HG03378 (cell line): ENCODE results near the gene YTHDC2.
A peak's percentile ranks its signal among the peaks of the same experiment; 100 is the strongest.

ENCODE experiments used
- ATAC-seq: cut with Tn5 transposase; IDR thresholded peaks from one replicate; pipeline ENCODE4 v1.9.1; 2021; ENCODE audit warnings: mild to moderate bottlenecking, moderate library complexity; ENCODE audit not compliant: unreplicated experiment

Gene YTHDC2

GRCh38 chr5:113519412-113519811 lies 5.9 kb downstream of the YTHDC2 start:
- no peak for ATAC-seq

GRCh38 chr5:113520429-113520828 lies 6.9 kb downstream of the YTHDC2 start:
- ATAC-seq, result peak; percentile 77

DNA sequence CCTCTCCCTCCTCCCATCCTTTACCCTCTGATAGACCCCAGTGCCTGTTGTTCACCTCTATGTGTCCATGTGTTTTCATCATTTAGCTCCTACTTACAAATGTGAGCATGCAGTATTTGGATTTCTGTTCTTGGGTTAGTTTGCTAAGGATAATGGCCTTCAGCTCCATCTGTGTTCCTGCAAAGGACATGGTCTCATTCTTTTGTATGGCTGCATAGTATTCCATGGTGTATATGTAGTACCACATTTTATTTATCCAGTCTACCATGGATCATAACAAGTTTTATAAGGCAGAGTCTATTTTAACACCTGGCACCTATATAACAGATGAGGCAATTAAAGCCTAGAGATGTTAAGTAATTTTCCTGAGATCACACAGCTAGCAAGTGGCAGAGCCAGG lies 7.4 kb downstream of the YTHDC2 start:
- ATAC-seq, result no peak

DNA sequence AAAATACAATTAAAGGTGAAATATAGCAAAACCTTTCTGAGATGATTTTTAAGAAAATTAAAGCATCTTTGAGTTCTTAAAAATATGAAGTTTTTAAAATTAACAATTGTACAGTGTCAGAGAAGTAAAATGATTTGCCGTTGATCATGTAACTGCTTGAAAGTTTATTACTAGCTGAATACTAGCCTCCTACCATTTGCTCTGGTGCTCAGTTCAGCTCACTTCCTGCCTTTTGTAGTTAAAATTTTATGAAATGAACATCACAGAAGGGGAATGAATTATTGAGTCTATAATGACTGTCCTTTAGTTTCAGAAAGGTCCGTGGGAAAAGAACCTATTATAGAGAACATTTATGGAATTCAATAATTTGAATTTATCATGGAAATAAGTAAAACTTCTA lies 9.7 kb downstream of the YTHDC2 start:
- no peak for ATAC-seq

DNA sequence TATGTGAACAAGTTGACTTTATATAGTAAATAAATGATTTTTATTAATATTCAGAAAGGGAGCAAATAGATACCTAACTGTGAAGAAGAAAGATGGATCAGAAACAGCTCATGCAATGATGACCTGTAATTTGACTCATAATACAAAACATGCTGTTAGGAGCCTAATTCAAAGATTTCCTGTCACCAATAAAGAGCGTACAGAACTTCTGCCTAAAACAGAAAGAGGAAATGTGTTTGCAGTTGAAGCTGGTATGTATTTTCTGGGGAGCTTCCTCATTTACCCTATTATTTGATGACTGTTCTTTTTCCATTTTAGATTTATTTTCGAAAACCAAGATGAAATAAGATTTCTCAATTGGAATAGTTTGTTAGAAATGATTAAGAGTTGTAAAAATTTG lies 11.4 kb downstream of the YTHDC2 start:
- peak; percentile 69 for ATAC-seq

GRCh38 chr5:113526421-113526820 lies 12.9 kb downstream of the YTHDC2 start:
- no peak for ATAC-seq

DNA sequence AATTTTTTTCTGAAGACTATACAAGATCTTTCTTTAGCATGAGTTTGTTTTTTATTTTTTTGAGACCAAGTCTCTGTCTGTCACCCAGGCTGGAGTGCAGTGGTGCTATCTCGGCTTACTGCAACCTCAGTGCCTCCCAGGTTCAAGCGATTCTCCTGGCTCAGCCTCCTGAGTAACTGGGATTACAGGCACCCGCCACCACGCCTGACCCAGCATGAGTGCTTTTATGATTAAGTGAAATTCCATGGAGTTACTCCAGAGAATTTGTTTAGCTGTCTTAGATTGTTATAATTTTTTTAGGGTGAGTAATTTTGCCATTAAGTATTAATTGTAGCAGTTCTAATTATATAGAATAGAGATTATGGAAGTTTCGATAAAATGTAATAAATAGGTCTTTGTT lies 14.3 kb downstream of the YTHDC2 start:
- ATAC-seq, result no peak

- no peak for ATAC-seq
These were observed 18.1 kb downstream of the YTHDC2 start for GRCh38 chr5:113531481-113532159.

DNA sequence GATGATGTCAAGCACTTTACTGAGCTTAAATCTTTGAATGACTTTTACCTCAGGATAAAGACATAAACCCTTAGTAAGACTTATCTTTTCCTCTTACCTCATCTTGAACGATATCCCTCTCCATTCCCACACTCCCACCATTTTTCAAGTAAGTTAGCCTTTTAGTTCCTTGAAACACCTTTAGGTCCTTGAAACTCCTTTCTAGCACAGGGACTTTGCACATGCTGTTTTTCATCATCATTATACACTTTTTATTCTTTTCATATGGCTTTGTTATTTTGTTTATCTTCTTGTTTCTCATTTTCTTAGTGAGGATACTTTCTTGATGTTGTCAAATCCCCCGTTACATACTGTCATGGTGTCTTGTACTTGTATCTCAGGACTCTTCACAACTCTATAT lies 24.8 kb downstream of the YTHDC2 start:
- no peak for ATAC-seq

- ATAC-seq, result no peak
These were observed 33.2 kb downstream of the YTHDC2 start for GRCh38 chr5:113546703-113547183.

- peak; percentile 76 for ATAC-seq
These were observed 34.9 kb downstream of the YTHDC2 start for GRCh38 chr5:113548396-113548795.

- no peak for ATAC-seq
These were observed 38.6 kb downstream of the YTHDC2 start for GRCh38 chr5:113552137-113552536.

DNA sequence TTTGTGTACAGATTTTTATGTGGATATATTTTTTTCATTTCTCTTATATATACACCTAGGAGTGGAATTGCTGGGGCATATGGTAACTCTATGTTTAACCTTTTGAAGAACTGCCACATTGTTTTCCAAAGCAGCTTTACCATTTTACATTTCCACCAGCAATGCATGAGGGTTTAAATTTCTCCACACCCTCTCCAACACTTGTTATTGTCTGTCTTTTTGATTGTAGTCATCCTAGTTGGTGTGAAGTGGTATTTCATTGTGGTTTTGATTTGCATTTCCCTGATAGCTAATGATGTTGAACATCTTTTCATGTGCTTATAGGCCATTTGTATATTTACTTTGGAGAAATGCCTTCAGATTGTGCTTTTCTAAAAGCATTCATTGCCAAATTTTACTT lies 39.1 kb downstream of the YTHDC2 start:
- no peak for ATAC-seq

DNA sequence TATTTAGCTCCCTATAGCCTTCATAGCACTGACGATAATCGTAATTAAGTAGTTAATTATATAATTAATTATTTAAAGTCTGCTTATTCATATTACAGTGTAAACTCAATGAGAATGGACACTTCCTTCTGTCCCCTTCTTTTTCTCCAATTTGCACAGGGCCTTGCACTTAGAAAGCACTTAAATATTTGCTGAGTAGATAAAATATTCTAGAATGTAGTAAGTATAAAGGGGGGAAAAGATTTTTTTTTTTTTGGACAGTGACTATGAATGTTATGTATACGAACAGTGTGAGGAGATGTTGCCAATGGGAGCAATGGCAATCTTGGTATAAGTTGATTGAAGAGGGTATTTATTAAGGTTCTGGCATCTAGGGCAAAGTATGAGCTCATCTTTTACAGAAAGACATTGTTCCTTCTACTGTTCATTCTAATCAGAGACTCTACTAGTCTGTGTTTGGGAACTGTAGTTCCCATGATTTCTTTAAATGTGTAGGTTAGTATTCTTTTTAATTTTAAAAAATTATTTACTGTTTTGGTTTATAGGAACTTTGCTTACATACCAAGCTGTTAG lies 49.4 kb downstream of the YTHDC2 start:
- no peak for ATAC-seq

DNA sequence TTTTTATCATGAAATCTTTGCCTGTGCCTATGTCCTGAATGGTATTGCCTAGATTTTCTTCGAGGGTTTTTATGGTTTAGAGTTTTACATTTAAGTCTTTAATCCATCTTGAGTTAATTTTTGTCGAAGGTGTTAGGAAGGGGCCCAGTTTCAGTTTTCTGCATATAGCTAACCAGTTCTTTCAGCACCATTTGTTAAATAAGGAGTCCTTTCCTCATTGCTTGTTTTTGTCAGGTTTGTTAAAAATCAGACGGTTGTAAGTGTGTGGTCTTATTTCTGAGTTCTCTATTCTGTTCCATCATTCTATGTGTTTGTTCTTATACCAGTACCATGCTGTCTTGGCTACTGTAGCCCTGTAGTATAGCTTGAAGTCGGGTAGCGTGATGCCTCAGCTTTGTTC lies 55.9 kb downstream of the YTHDC2 start:
- ATAC-seq, result no peak

- ATAC-seq, result no peak
These were observed 59.2 kb downstream of the YTHDC2 start for GRCh38 chr5:113572716-113573115.

GRCh38 chr5:113574417-113574816 lies 60.9 kb downstream of the YTHDC2 start:
- ATAC-seq, result no peak

DNA sequence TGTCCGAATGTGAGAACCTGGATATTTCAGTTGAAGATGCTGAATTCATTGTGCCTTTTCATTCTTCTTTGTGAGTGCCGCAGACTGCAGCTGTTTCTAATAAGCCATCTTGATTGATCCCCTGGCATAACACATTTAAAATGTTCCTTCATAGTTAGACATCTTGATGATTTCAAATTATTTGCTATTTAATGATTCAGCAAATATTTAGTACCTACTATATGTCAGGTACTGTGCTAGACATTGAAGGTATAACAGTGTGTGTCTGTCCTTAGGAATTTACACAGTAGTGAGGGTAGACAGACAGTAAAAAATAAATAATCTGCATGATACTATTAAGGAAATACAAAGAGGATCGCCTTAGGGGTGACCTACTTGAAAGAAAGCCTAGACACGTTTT lies 61.6 kb downstream of the YTHDC2 start:
- no peak for ATAC-seq

- no peak for ATAC-seq
These were observed 64.6 kb downstream of the YTHDC2 start for GRCh38 chr5:113578091-113578490.

GRCh38 chr5:113581388-113581787 lies 67.9 kb downstream of the YTHDC2 start:
- no peak for ATAC-seq

DNA sequence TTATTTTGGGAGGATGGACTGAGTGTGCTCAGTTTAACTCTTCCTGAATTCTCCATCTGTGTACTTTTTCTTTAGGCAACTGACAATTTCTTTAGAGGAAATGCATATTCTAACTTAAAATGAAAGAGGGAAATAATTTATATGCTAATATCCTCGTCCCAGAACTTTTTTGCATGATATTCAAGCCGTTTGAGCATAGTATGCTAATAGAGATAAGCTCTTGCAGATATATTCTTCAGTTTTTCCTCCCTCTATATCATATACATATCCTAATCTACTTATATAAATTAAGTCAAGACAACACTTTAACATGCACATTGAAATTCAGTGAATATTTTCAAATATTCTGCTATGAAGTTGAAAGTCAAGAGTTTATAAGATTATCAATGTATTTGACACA lies 84.7 kb downstream of the YTHDC2 start:
- no peak for ATAC-seq

GRCh38 chr5:113598926-113599325 lies 85.4 kb downstream of the YTHDC2 start:
- no peak for ATAC-seq
